ENCODE data around the gene MEN1. TPM values are rescaled to one million over a fixed set of nuclear protein-coding genes. Genes with fewer than 3 reads are reported as not detected.

MEN1 gene
- 16.2 TPM for polyA plus RNA-seq (2012; ENCODE audit: low read depth, missing spikeins)

DNA sequence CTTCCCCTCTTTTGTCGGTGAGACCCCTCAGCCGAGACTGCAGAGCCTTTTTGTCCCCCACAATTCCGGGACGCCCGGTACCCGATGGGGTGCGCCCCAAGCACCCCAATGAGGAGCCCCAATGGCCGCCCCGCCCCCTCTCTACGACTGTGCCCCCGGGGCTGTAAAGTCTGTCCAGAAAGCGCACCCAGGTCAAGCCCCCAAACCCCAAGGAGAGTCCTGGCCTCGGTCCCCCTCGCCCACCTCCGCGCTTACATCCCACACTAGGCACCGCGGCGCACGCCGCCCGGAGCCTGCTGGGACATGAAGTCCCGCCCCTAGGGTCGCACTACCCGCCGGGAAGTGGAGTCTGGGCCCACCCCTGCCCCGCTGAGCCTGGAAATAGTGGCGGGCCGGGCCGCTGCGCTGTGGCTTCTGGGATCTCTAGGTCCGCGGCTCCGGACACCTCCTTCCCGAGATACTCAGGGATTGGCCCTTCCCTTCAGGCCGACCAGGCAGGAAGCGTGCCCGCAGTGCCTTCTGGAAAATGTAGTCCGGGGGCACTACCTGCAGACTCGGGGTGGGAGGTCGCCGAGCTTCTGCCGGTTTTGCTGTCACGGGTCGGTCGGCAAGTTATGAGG, at the start of gene MEN1:
Gene MEN1, minus strand, starts transcription at position 281 of the 620 bp plus-strand sequence. CDS start 442 bp downstream, outside the sequence.
- FAIRE-seq = peak; percentile 91
- TF ChIP-seq POU2F2 (IDR thresholded peaks at IDR 0.05; ENCODE audit: low read depth, low read length) (0 out of 2 replicates have a peak, but pooled peaks have one; percentile 0), SPI1 (IDR thresholded peaks at IDR 0.05; ENCODE audit: low read depth, low read length) (no peak), TAF1 (IDR thresholded peaks at IDR 0.05; ENCODE audit: low read depth, low read length) (no peak), PAX5 (IDR thresholded peaks at IDR 0.05; ENCODE audit: insufficient read depth, low read length, severe bottlenecking) (no peak)
- peak; percentile 91 for DNase-seq (ENCODE audit: insufficient read length, low spot score)

DNA sequence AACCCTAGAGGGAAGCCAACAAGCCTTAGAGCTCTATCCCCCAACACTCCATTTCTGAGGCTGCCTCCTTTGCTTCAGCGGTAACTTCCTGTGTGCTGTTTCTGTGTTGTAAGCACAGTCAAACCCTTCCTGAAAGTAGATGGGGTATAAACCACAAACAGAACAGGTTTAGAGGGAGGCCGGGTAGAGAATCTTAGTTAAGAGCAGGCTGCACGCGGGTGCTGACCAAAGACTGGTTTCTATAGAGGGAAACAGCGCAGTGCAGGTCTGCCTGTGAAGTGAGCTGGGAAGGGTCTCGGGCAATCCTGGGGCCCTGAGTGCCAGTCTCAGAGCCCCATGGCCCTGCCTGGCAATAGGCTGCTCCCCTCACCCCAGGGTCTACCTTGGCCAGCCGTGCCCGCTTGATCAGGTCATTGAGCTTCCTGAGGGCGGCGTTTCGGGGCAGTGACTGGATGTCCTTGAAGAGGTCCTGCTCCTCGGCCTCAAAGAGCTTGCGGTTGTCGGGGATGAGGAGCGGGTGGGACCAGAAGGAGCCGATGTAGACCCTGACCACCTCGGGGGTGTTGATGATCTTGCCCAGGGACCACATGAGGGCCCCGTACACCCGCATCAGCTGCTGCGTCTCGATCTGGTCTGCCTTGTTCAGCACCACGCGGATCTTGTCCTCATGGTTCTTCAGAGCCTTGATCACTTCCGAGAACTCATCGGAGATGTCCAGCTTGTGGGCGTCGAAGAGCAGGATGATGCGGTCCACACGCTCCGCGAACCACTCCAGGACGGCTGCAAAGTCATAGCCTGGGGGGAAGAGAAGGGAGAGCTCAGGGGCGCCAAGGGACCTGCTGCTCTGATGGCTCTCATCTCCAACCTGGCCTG, 49.4 kb upstream of the MEN1 start:
- FAIRE-seq (peak; percentile 95), DNase-seq (ENCODE audit: insufficient read length, low spot score) (peak; percentile 89)
- peak; percentile 38; the same call in 1 of the 2 replicates for TF ChIP-seq POLR2A (IDR thresholded peaks at IDR 0.05; ENCODE audit: low read depth, low read length)
- TF ChIP-seq PAX5 (IDR thresholded peaks at IDR 0.05; ENCODE audit: insufficient read depth, low read length, severe bottlenecking) = no peak
- TF ChIP-seq SPI1 (IDR thresholded peaks at IDR 0.05; ENCODE audit: low read depth, low read length) = peak; percentile 49
- peak; percentile 14; the same call in 1 of the 2 replicates for TF ChIP-seq POLR2AphosphoS5 (IDR thresholded peaks at IDR 0.05; ENCODE audit: low read depth, low read length)
- peak; percentile 86 for TF ChIP-seq POU2F2 (IDR thresholded peaks at IDR 0.05; ENCODE audit: low read depth, low read length)
- TF ChIP-seq TAF1 (IDR thresholded peaks at IDR 0.05; ENCODE audit: low read depth, low read length) = peak; percentile 48; the same call in 1 of the 2 replicates

DNA sequence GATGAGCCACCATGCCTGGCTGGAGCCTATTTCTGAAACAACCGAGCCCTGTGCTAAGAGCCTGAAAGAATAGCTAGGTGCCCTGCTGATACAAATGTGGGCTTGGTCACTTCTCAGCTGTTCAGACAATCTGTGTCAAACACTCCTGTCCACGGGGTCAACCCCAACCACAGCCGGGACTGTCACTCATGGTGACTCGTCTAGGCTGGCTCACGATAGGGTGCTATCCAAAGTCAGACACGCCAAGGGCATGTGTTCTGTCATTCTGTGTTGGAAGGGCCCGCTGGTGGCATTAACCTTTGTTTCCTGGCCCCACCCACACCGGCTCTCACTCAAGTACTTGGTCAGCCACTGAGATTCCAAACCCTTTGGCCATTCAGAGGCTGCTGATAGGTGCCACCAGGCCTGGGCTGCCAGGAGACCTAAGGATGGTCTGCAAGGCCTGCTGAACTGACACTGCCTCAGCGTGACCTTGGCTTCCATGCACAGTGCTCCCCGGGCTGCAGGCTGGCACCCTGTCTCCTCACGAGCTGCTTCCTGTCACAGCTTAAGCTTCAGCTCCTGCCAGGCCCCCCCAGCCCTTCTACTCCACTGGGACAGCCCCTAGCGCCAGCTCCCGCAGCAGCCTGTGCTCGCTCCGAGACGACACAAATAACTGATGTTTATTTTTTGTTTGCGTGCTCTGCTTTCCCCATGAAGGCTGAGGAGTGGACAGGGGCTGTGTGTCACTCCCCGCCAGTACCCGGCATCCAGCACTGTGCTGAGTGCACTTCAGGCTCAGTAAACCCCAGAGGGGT, 48.3 kb upstream of the MEN1 start:
- TF ChIP-seq POLR2AphosphoS5 (IDR thresholded peaks at IDR 0.05; ENCODE audit: low read depth, low read length) (0 out of 2 replicates have a peak, but pooled peaks have one; percentile 14), TAF1 (IDR thresholded peaks at IDR 0.05; ENCODE audit: low read depth, low read length) (no peak)
- no peak for FAIRE-seq

DNA sequence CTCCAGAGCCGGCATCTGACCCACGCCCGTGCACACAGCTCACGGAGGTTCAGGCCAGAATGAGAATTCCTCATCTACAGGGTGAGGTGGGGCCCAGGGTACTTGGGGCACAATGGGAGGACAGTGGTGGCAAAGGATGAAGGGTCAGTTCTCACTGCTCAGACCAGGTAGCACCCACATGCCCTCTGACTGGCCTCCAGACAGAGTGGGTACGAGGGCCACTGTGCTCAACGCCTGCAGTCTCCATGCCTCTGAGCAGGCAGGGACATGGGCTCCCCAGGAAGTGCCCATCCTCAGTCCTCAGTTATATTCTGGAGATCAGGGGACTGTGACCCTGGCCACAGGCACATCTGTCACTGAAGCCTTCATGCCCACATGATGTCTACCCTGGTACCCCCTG, 47.1 kb upstream of the MEN1 start:
- TF ChIP-seq PAX5 (IDR thresholded peaks at IDR 0.05; ENCODE audit: insufficient read depth, low read length, severe bottlenecking) (no peak), SPI1 (IDR thresholded peaks at IDR 0.05; ENCODE audit: low read depth, low read length) (no peak), POLR2A (IDR thresholded peaks at IDR 0.05; ENCODE audit: low read depth, low read length) (no peak), POU2F2 (IDR thresholded peaks at IDR 0.05; ENCODE audit: low read depth, low read length) (no peak), TAF1 (IDR thresholded peaks at IDR 0.05; ENCODE audit: low read depth, low read length) (no peak), POLR2AphosphoS5 (IDR thresholded peaks at IDR 0.05; ENCODE audit: low read depth, low read length) (no peak)
- FAIRE-seq (no peak), DNase-seq (ENCODE audit: insufficient read length, low spot score) (no peak)

More for the DNA sequence above, 48.3 kb upstream of the MEN1 start:
- no peak for DNase-seq (ENCODE audit: insufficient read length, low spot score)

DNA sequence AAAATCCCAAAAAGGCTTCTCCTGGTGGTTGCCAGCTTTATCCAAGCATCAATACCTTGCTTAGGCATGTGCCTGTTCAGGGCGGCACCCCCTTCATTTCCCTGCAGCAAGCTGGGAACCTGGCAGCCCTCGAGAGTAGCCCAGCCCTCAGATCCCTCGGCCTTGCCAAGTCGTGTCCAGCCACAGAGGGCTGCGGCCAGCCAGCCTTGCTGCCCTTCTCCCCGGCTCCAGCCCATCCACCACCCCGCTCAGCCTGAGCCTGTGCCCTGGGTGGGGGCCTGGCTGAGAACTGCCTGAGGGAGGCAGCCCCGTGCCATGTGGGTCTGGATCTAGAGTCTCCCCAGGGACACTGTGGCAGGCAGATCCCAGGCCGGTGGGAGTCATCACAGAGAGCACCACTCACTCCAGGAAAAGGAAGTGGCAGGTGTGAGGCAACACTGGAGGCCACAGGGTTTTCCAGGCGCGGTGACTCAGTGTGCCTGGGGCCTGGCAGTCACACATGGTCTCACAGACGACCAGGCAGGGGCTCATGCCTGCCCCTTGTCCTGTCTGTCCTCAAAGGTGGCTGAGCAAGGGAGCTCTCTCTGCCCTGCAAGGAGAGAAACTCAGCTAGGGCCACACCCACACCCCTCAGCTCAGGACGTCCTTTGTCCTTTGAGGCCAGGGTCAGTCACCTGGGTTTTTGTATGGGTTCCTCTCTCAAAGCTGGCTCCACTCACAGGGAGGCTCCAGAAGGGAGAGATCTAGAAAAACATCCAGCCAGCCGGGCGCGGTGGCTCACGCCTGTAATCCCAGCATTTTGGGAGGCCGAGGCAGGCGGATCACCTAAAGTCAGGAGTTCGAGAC, 46.3 kb upstream of the MEN1 start:
- TF ChIP-seq POLR2A (IDR thresholded peaks at IDR 0.05; ENCODE audit: low read depth, low read length) (peak; percentile 21; the same call in 1 of the 2 replicates), TAF1 (IDR thresholded peaks at IDR 0.05; ENCODE audit: low read depth, low read length) (0 out of 2 replicates have a peak, but pooled peaks have one; percentile 39), POLR2AphosphoS5 (IDR thresholded peaks at IDR 0.05; ENCODE audit: low read depth, low read length) (no peak; the same call in none of the 2 replicates), PAX5 (IDR thresholded peaks at IDR 0.05; ENCODE audit: insufficient read depth, low read length, severe bottlenecking) (no peak), SPI1 (IDR thresholded peaks at IDR 0.05; ENCODE audit: low read depth, low read length) (peak; percentile 59; the same call in 1 of the 2 replicates), POU2F2 (IDR thresholded peaks at IDR 0.05; ENCODE audit: low read depth, low read length) (no peak)
- DNase-seq (ENCODE audit: insufficient read length, low spot score) (no peak), FAIRE-seq (peak; percentile 66)

DNA sequence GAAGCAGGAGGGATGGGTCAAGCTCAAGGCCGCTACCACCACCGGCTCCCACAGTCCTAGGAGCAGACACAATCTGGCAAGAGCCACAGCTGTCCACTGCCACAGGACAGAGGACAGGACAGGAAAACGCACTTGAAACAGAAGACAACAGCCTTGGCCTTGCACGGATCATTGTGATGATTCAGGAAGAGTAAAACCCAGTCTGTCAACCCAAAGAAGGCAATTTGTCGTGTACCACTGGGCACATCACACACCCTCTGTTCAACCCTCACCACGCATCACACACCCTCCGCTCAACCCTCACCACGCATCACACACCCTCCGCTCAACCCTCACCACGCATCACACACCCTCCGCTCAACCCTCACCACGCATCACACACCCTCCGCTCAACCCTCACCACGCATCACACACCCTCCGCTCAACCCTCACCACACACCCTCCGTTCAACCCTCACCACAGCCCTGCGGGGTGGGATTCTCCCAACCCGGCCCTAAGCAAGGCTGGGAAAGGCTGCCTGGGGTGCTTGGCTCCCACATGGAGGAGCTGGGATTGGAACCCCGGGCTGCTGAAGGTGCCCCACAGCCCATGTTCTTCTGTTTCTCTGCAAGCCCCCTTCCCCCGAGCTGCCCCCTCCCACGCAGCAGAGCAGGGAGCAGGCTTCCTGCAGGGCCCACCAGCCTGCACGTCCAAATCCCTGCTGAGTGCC, 45.4 kb upstream of the MEN1 start:
- peak; percentile 67 for TF ChIP-seq POLR2AphosphoS5 (IDR thresholded peaks at IDR 0.05; ENCODE audit: low read depth, low read length)
- no peak for TF ChIP-seq PAX5 (IDR thresholded peaks at IDR 0.05; ENCODE audit: insufficient read depth, low read length, severe bottlenecking)
- no peak for DNase-seq (ENCODE audit: insufficient read length, low spot score)
- no peak for FAIRE-seq

DNA sequence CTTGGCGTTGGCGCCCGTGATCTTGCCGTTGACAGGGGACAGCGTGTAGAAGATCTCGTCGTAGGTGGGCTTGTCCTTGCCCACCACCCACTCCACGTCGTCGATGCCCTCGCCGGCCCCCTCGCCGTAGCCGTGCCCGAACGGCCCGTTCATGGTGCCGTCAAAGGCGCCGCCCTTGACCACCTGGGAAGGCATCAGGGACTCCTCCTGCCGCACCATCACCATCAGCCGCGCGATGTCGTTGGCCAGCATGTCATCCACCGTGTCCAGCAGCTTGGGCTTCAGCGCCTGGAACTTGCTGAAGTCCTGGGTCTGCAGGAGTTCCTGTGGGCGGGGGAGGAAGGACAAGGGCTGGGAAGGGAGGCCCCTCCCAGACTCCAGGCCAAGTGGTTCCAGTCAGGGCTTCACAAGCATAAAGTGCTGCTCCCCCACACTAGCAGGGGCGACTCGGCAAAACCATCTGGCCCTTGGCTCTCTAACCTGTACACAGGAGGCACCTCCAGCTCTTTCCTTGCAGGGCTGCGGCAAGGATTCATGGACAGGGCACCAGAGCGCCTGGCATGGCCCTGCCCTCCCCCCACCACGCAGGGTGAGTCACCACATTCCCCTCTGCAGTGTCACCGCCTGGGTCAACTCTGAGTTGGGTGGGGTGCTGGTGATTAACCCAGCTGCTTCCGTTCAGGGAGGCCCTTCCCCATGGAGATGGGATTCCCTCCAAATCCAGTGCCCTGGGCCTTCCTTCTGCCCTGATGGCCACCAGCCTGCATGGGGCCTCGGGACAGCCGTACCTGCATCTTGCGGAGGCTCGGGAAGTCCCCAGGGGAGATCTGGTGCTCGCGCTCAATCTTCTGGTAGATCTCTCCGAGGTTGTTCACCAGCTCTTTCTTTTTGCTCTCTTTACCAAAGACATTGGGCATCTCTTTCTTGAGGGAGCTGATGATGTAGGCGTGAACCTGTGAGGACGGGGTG, 44.5 kb upstream of the MEN1 start:
- DNase-seq (ENCODE audit: insufficient read length, low spot score) (no peak), FAIRE-seq (no peak)
- TF ChIP-seq SPI1 (IDR thresholded peaks at IDR 0.05; ENCODE audit: low read depth, low read length) (no peak), POLR2A (IDR thresholded peaks at IDR 0.05; ENCODE audit: low read depth, low read length) (peak; percentile 17; the same call in 1 of the 2 replicates)
